Head of caudate nucleus (tissue), 42 donors: ENCODE results near the gene P2RY8.
"Not testable (repeated sequence)": the region's sequence is repeated elsewhere in the genome, so short reads cannot be mapped to it uniquely, and the experiment has no call there.

ENCODE experiments used
- DNase-seq, 42 donors: peaks; one replicate each; pipeline versions ENCODE4 v3.0.0 to v3.0.0-alpha.2; 2020 to 2021; ENCODE audit warnings: mixed read lengths in 7 of 42
- intact Hi-C: fragments of 100-400 bp; cut with DNase I; formaldehyde crosslinking; loops from one replicate; pipeline ENCODE4 v1.15.0; 2022

P2RY8 gene, protein sequence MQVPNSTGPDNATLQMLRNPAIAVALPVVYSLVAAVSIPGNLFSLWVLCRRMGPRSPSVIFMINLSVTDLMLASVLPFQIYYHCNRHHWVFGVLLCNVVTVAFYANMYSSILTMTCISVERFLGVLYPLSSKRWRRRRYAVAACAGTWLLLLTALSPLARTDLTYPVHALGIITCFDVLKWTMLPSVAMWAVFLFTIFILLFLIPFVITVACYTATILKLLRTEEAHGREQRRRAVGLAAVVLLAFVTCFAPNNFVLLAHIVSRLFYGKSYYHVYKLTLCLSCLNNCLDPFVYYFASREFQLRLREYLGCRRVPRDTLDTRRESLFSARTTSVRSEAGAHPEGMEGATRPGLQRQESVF

DNA sequence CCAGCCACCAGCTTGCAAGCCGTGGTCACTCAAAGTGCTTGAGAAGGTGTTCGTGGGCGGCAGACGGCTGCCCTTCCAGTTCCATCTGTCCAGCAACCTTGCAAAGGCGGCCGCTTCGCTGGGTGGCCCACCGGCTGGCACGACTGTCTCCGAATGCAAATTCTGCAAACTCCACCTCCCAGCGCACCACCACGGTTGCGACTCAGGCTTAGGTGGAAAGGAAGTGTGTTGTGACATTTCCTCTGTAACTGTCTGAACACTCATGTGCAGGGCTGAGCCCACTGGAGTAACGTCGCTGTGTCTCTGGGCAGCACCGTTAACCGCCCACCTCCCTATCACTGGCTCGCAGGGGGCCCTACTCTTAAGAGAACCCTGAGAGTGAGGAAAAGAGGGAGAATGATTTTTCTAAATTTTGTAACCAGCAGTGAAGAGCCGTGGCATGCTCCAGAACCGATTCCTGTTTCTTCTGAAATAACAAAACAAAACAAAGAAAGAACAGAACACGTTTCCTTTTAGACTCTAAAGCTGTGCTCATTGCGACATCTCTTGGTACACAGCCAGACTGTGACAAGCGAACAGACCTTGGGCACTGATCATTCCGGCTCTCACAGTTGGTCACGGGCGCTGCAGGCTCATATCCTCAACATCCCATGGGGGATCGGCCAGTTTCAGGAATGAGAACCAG, at the start of gene P2RY8:
Gene P2RY8 (minus strand): TSS at position 155 of the 685 bp plus-strand sequence. CDS start 70,627 bp downstream, outside the sequence.
- intact Hi-C loops: no loop called here
- peak in 17 of 42 donors; percentile 9 to 56 (median 28) for DNase-seq

DNA sequence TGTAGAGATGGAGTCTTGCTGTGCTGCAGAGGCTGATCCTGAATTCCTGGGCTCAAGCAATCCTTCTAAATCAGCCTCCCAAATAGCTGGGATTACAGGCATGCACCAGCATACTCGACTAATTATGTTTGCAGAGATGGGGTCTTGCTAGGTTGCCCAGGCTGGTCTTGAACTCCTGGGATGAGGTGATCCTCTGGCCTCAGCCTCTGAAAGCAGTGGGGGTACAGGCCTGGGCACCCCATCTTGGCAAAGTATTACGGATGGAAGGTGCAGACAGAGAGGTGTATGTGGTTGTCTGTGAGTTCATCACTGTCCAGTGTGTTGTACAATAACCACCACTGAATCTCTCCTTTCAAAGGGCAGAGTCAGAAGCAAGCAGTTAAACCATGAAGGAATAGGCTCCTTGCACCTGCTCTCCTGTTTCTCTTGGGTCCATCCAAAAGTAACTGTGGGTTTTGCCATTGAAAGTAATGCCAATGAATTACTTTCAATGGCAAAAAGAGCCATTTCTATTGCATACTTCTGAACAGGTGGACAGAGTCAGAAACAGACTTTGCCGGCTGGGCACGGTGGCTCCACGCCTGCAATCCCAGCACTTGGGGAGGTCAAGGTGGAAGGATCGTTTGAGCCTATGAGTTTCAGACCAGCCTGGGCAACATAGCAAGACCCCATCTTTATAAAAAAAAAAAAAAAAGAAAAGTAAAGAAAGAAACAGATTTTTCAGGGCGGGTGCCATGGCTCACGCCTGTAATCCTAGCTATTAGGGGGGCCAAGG, 47.4 kb upstream of the P2RY8 start:
- intact Hi-C loops: no loop called here
- no peak for DNase-seq

DNA sequence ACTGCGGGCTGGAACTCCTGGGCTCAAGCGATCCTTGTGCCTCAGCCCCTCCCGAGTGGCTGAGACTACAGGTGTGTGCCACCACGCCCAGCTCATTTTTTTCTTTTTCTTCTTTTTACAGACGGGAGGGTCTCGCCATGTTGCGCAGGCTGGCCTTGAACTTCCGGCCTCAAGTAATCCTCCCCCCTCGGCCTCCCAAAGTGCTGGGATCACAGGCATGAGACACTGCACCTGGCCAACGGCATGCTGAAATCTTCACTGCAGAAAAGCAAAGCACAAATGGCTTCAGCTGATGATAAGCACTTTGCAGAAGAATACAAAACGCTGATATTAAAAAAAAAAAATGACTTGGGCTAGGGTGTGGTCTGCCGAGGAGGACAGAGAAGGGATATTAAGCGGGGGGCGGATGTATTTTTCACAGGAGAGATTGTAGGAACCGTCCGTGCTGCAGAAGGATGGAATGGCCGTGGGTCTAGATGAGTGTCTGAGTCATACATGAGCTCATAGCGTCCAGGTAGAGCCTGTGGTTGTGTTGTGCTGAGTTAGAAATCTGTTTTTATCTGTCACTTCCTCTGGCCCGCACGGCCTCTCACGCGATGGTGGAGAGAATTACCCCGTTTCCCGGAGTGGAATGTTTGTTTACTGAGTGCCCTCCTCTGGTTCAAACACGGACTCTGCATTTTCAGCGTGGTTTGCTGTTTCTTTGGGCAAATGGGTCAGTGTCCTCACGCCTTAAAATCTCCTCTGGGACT, 45.9 kb upstream of the P2RY8 start:
- intact Hi-C loops: no loop called here
- DNase-seq: peak in 1 of 42 donors; percentile 10

DNA sequence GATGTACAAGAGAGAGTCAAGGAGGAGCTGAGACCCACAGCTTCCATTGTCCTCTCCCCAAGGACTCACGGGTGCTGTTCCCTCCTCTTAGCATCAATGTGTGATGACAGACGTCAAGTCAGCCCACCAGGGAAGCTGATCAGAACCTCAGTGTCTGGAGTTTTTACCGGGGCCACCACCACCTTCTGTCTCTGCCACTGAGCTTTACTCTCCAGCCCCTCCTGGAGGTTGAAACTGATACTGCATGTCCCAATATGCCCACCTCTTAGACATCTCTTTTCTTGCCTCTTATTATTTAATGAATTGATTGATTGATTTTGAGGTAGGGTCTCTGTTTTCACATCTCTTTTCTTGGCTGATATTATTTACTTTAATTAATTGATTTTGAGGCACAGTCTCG, 44.1 kb upstream of the P2RY8 start:
- intact Hi-C loops: no loop called here

DNA sequence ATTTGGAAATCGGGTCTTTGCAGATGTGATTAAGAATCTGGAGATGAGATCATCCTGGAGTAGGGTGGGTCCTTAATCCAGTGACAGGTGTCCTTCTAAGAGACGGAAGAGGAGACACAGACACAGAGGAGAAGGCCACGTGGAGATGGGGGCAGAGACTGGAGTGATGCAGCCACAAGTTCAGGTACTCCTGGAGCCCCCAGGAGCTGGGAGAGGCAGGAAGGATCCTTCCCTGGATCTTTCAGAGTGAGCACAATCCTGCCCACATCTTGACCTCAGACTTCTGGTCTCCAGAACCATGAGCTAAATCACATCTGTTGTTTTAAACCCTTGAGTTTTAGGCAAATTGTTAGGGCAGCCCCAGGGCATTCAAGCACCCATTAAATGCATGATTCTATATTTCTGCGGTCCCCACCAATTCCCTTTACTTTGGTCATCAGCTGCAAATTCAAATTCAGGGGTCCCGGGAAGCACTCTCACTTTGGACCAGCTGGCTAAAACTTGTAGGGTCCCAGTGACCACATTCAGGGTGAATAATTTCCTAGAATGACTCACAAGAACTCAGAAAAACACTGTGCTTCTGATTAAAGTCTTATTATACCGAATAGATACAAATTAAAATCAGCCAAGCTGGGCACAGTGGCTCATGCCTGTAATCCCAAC, 41.7 kb upstream of the P2RY8 start:
- intact Hi-C loops: no loop called here
- DNase-seq: peak in 1 of 42 donors; percentile 14

More for the DNA sequence above, 44.1 kb upstream of the P2RY8 start:
- DNase-seq: peak in 9 of 42 donors; percentile 20 to 73 (median 35)

DNA sequence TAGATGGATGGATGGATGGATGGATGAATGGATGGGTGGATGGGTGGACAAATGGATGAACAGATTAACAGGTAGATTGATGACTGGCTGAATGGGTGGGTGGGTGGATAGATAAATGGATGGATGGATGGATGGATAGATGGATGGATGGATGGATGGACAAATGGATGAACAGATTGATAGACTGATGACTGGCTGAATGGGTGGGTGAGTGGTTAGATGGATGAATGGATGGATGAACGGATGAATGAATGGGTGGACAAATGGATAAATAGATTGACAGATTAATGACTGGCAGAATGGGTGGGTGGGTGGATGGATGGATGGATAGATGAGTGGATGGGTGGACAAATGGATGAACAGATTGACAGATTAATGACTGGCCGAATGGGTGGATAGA, 40.9 kb upstream of the P2RY8 start:
- DNase-seq: no peak
- intact Hi-C loops: no loop called here

DNA sequence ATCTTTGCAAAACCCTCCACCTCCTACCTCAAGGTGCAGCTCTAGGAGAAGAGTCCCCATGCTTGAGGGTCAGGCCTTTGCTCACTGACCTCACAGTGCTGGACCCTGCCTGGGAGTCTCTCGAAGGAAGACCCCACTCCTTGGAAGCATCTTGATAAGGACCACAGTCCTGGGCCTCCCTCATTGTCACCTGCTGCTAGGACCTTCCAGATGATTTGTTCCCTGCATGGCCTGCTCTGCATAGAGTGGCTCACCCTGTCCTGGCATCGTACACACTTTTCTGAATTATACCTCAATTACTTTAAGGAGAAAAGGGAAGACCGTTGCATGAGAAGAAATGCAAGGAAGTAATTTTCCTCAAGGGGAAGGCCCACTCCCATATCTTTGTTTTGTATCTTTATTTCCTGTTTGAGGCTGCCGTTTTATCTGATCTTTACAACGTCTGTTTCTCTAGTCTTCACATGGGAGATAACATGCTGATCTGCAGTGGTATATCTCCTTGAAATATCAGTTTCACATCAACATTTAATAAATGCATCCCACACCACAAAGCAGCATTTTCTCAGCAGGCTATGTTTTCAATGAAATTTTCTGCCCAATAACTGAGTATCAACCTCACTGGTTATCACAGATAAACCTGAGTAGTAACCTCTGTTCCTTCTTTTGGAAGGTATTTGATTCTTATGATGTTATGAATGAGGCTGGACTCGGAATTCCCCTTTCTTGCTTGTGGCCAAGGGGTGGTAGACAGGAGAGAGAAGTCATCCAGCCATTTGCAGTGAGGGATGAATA, 39.4 kb upstream of the P2RY8 start:
- DNase-seq: peak in 2 of 42 donors; percentile 24 to 31
- intact Hi-C loops: no loop called here

DNA sequence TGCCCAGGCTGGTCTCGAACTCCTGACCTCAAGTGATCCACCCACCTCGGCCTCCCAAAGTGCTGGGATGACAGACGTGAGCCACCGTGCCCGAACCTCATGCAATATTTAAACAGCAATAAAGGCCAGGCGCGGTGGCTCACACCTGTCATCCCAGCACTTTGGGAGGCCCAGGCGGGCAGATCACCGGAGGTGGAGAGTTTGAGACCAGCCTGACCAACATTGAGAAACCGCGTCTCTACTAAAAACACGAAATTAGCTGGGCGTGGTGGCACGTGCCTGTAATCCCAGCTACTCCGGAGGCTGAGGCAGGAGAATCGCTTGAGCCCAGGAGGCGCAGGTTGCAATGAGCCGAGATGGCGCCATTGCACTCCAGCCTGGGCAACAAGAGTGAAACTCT, 37.2 kb upstream of the P2RY8 start:
- DNase-seq: peak in 2 of 42 donors; percentile 8 to 30
- intact Hi-C loops: not testable (repeated sequence)

DNA sequence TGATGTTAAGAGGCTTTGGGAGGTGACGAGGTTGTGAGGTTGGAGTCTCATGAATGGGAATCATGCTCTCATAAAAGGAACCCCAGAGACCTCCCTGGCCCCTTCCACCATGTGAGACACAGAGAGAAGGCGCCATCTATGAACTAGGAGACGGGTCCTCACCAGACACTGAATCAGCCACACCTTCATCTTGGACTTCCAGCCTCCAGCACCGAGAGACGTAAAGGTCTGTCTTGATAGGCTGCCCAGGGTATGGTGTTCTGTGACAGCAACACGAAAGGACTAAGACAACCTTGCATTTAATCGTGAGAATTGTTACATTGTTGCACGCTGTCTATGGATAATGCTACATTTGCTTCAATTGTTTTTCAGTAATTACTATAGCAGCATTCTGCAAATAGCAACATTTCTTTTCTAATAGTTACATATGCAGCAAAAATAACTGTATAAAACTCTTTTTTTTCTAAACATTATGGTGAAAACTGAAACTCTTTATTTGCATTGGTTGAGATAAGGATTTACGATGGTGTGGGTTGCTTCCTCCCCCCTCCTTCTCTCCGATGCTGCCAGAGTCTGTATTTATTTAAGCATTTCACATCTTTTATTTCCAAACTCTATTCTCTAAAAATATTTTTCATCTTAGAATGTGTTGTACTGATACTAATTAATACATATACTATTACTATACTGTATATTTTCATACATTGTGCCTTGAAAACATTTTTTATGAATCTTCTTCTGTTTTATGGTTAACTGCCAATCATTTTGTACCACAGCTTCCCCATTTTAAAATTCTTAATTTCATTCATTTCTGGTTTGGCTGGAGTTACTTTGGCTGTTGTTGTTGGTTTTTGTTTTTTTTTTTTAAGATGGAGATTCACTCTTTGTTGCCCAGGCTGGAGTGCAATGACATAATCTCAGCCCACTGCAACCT, 28.0 kb upstream of the P2RY8 start:
- intact Hi-C loops: no loop called here
- DNase-seq: peak in 2 of 42 donors; percentile 7 to 32

DNA sequence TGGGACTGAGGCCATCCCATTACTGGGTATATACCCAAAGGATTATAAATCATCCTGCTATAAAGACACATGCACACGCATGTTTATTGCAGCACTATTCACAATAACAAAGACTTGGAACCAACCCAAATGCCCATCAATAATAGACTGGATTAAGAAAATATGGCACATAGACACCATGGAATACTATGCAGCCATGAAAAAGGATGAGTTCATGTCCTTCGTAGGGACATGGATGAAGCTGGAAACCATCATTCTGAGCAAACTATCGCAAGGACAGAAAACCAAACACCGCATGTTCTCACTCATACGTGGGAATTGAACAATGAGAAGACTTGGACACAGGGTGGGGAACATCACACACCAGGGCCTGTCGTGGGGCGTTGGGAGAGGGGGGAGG, 27.1 kb upstream of the P2RY8 start:
- DNase-seq, intact Hi-C loops: not testable (repeated sequence)

DNA sequence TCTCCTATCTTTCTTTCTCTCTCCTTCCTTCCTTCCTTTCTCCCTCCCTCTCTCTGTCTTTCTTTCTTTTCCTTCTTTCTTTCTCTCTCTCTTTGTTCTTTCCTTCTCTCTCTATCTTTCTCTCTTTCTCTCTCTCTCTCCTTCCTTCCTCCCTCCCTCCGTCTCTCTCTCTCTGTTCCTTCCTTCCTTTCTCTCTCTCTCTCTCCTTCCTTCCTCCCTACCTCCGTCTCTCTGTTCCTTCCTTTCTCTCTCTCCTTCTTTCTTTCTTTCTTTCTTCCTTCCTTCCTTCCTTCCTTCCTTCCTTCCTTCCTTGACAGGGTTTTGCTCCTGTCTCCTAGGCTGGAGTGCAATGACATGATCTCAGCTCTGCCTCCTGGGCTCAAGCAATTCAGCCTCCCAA, 24.2 kb upstream of the P2RY8 start:
- intact Hi-C loops: no loop called here
- no peak for DNase-seq

DNA sequence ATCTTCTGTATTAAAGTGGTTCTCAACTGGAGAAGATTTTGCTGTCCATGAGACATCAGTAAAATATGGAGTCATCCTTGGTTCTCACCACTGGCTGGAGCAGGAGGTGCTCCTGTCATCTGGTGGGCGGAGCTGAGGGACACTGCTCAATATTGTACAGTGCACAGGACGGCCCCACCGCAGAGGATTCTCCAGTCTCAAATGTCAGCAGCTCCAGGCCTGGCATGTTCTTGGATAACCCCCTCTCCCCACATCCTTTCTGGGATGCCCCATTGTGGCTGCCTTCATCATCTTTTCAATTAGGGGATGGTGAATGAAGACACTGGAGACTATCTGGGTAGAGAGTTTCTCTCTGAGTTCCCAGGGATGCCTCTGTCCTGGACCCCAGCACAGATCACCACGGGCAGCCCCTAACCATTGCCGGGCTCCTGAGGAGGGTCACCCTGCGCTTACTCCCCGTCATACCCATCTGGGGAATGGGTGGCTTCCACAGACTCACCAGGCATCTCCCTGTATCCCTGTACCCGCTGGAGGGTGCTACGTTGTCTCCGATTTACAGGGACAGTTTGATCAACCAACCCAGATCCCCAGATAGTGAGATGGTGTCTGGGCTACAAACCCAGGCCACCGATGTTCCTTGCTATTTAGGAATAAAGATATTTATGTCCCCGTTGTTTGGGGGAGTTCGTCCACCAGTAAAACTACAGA, 21.9 kb upstream of the P2RY8 start:
- intact Hi-C loops: no loop called here
- DNase-seq: peak in 2 of 42 donors; percentile 18 to 24

DNA sequence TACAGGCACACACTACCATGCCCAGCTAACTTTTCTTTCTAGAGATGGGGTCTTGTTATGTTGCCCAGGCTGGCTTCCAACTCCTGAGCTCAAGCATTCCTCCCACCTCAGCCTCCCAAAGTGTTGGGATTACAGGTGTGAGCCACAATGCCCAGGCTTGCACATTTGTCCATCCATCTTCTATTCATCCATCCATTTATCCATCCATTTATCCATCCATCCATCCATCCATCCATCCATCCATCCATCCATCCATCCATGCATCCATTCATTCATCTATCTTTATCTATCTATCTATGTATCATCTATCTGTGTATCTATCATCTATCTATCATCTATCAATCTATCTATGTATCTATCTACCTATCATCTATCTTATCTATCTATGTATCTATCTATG, 20.5 kb upstream of the P2RY8 start:
- intact Hi-C loops: not testable (repeated sequence)
- DNase-seq: peak in 1 of 42 donors; percentile 4

DNA sequence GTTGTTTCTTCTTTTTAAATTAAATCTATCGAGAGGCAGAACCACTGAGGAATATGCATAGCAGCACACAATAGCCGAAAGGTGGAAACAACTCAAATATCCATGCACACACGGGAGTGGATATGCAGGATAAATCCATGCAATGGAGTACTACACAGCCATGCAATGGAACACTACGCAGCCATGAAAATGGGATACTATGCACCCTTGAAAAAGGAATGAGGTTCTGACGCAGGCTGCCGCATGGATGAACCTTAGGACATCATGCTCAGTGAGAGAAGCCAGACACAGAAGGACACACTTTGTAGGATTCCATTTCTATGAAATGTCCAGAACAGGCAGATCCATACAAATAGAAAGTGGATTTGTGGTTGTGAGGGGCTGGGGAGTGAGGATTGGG, 18.4 kb upstream of the P2RY8 start:
- intact Hi-C loops: no loop called here
- peak in 2 of 42 donors; percentile 1 to 14 for DNase-seq

DNA sequence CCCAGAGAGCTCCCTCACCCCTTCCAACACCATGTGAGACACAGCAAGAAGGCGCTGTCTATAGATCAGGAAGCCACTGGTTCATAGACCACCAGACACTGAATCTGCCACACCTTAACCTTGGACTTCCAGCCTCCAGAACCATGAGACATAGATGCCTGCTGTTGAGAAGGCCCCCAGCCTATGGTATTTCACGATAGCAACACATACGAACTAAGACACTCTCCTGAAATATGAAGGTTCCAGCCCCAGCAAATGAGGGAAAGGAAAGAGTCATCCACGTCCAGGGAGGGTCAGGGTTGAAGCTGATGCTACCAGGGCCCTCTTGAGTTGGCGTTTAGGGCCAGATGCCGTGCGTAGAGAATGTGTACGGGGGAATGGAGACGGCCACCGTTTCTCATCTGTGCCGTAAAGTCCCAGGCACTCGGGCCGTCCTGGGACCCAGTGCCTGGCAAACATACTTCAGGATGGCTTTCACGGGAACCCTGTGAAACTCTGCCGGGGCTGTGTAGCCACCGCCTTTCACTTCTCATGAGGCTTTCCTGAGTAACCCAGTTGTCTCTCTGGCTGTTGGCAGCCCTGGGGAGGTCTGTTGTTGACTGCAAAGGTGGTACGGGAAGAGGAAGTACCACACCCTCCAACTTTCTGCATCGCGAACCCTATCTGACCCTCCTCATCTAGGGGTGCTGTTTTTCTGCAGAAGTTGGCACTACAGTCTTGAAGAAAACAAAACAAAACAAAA, 17.7 kb upstream of the P2RY8 start:
- peak in 2 of 42 donors; percentile 22 to 25 for DNase-seq
- intact Hi-C loops: no loop called here
